Measurements from ENCODE around the gene ENGASE.

DNA sequence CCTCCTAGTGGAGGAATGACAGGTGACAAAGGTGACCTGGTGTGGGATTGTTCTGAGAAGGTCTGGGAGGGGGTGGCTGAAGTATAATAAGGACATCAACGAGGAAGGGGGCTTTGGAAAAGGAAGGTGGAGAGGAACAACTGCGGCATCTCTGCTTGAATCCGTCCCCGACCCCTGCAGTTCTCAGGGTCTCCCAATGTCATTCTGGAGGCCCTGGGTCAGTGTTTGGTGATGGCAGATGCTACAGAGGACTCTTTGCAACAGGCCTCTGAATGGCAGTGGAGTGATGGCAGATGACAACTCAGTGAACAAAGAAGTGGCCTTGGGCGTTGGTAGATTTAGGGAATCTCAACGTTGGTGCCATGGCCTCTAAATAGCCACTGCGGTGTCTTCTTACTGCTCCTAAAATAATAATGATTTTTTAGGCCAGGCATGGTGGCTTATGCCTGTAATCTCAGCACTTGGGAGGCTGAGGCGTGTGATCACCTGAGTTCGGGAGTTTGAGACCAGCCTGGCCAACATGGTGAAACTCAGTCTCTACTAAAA is 1.3 kb downstream of the ENGASE start:
- TF ChIP-seq POLR2AphosphoS5 (IDR thresholded peaks at IDR 0.05; ENCODE audit: borderline replicate concordance, low read depth, low read length) (no peak), EZH2 (IDR thresholded peaks at IDR 0.05) (no peak)
